ENCODE data around the gene HAND1.
A peak's percentile ranks its signal among the peaks of the same experiment; 100 is the strongest.

DNA sequence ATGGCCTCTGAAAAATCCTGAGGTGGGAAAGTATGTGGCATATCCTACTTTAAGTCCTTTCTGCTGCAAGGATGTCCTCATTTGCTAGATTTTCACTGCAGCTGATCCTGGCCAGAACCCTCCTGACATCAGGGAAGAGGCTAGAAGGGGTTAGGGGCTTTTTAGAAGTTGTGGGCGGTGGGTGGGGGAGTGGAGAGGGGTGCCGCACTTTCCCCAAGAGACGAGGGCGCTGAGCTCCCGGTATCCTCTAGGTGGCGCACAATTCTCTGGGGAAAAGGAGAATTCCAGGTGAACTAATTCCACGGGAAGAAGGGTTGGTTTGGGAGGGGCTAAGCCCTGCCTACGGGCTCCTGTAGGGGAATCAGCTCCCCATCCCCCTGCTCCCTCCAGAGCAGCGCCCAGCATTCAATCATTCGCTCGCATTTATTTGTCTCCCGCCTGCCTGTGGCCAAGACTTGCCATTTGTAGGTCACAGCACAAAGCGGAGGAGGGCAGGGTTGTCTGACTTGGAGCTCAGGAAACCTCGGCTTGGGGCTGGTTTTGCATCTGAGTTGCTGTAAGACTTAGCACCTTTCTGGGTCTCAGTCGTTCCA, 42.9 kb upstream of the HAND1 start:
- TF ChIP-seq CTCF (IDR thresholded peaks at IDR 0.05): peak in 3 of 4 experiments; percentile 23 to 39 (median 26)
- no peak for TF ChIP-seq POLR2A (IDR thresholded peaks at IDR 0.05)
- no peak for TF ChIP-seq POLR2AphosphoS5 (IDR thresholded peaks at IDR 0.05)

All from prostate gland (tissue), 2 donors.